Activated naive CD4-positive, alpha-beta T cell treated with anti-CD3 and anti-CD28 coated beads, Interleukin-2, amount 10 ng/mL, durations not matched to agents 5 hours and 36 hours (primary cell): ENCODE measurements around the gene JAML. TPM values are rescaled to one million over a fixed set of nuclear protein-coding genes. Genes with fewer than 3 reads are reported as not detected.

Experiments used
- total RNA-seq, 2 experiments: library from RNA; stranded (reverse); gene quantifications; one replicate each; pipeline ENCODE4 v1.2.3, GENCODE V29; 2021

Gene JAML
- 10 to 100 TPM; 74.3 to 76.2 TPM for total RNA-seq

GRCh38 chr11:118224511-118225188 lies at the start of gene JAML:
TSS of gene JAML (minus strand) at chr11:118225011. CDS start at chr11:118214866, 10,145 bp downstream.

GRCh38 chr11:118263695-118264568 lies 39.1 kb upstream of the JAML start, which contains the start of gene MPZL2:
TSS of gene MPZL2 (minus strand) at chr11:118264297. CDS start at chr11:118264153, 144 bp downstream.

GRCh38 chr11:118251858-118252652 lies 27.2 kb upstream of the JAML start, which contains the start of gene MPZL3:
TSS of gene MPZL3 (minus strand) at chr11:118252365. CDS start at chr11:118252294, 71 bp downstream.

GRCh38 chr11:118175993-118176777 lies 48.6 kb downstream of the JAML start, which contains the start of gene SCN2B:
TSS of gene SCN2B (minus strand) at chr11:118176639. CDS start at chr11:118176431, 208 bp downstream.

GRCh38 chr11:118152552-118153471 lies 72.0 kb downstream of the JAML start, which contains the start of gene SCN4B:
TSS of gene SCN4B (minus strand) at chr11:118152823. CDS start at chr11:118152673, 150 bp downstream.

Other genes starting within 250 kb of the JAML start
- gene IL10RA, start 238.6 kb downstream of the JAML start, total RNA-seq = 100 to 1,000 TPM; 154 to 156 TPM
- gene TMPRSS4, start 147.9 kb downstream of the JAML start, total RNA-seq = not detected
- gene SMIM35, start 138.0 kb downstream of the JAML start, total RNA-seq = under 1 TPM; 0.05 to 0.17 TPM
- gene SCN4B, start 72.2 kb downstream of the JAML start, total RNA-seq = under 1 TPM in 1 of 2 experiments, not detected in 1; 0.10 TPM
- gene SCN2B, start 48.4 kb downstream of the JAML start, total RNA-seq = not detected
- gene MPZL3, start 27.4 kb upstream of the JAML start, total RNA-seq = 10 to 100 TPM; 13.0 to 13.7 TPM
- gene MPZL2, start 39.3 kb upstream of the JAML start, total RNA-seq = 1 to 10 TPM; 4.8 to 5.2 TPM
- gene CD3E, start 79.7 kb upstream of the JAML start, total RNA-seq = 100 to 1,000 TPM; 618 to 632 TPM
- 100 to 1,000 TPM; 462 to 471 TPM for gene CD3D, start 117.7 kb upstream of the JAML start, total RNA-seq
- gene CD3G, start 119.3 kb upstream of the JAML start, total RNA-seq = 100 to 1,000 TPM; 201 to 212 TPM
- 10 to 100 TPM; 40.2 to 40.6 TPM for gene UBE4A, start 134.6 kb upstream of the JAML start, total RNA-seq
- 100 to 1,000 TPM; 286 to 294 TPM for gene ATP5MG, start 176.6 kb upstream of the JAML start, total RNA-seq
- gene KMT2A, start 211.5 kb upstream of the JAML start, total RNA-seq = 10 to 100 TPM; 91.6 to 92.8 TPM